HepG2 (cell line): ENCODE measurements around the gene CSTB. TPM values are rescaled to one million over a fixed set of nuclear protein-coding genes. Genes with fewer than 3 reads are reported as not detected.

Source experiments
- AHDC1 ChIP-seq: sonication (generic); formaldehyde crosslinking; IDR thresholded peaks from 2 replicates; pipeline ENCODE4 v1.5.1; 2020; ENCODE audit warnings: mild to moderate bottlenecking, missing genetic modification reagents, borderline replicate concordance
- MAZ ChIP-seq, 2 experiments: sonication (generic) in 1 of 2; formaldehyde crosslinking in 1 of 2; IDR thresholded peaks; 2 replicates each; pipeline versions ENCODE4 v1.5.0 to v1.6.1; 2012 to 2020; ENCODE audit warnings: low read depth in 2 of 2, mild to moderate bottlenecking in 2 of 2, borderline replicate concordance in 1 of 2, improper control_type of control experiment in 1 of 2, low read length in 1 of 2, missing genetic modification reagents in 1 of 2, moderate library complexity in 1 of 2
- SNAI1 ChIP-seq: sonication (generic); formaldehyde crosslinking; IDR thresholded peaks from 2 replicates; pipeline ENCODE4 v1.5.0; 2020; ENCODE audit warnings: mild to moderate bottlenecking, missing genetic modification reagents, borderline replicate concordance
- ZNF160 ChIP-seq: sonication (generic); formaldehyde crosslinking; IDR thresholded peaks from 2 replicates; pipeline ENCODE4 v1.8.0; 2022; ENCODE audit warnings: mild to moderate bottlenecking, inconsistent platforms, missing genetic modification reagents
- ZNF207 ChIP-seq: fragments of 450-650 bp; IDR thresholded peaks from 2 replicates; pipeline ENCODE4 v1.6.1; 2016; ENCODE audit warnings: antibody characterized with exemption, borderline replicate concordance
- ZNF564 ChIP-seq: sonication (generic); formaldehyde crosslinking; IDR thresholded peaks from 2 replicates; pipeline ENCODE4 v1.8.1; 2023; ENCODE audit warnings: mild to moderate bottlenecking, missing genetic modification reagents
- polyA plus RNA-seq, 8 experiments: library from polyadenylated mRNA; depleted of rRNA in 3 of 8; stranded (reverse) in 7 of 8; unstranded in 1 of 8; fragments of >200 nt; fragmentation: Illumina TruSeq in 4 of 8; extraction: Trizol in 4 of 8; gene quantifications; 2 replicates each; pipeline versions ENCODE4 v1.2.1 to v1.2.3, GENCODE V29; 2011 to 2016; ENCODE audit warnings: low read depth in 4 of 8, missing spikeins in 1 of 8, mixed read lengths in 1 of 8; ENCODE audit not compliant: insufficient read depth in 1 of 8
- total RNA-seq, 5 experiments: library from RNA; depleted of rRNA; stranded (reverse); fragments of >200 nt; fragmentation: Illumina TruSeq; extraction: Trizol; gene quantifications; 2 replicates each; pipeline ENCODE4 v1.2.3, GENCODE V29; 2016; ENCODE audit warnings: low read depth in 1 of 5
- TF ChIP-seq, protein P1 (sequence below): sonication (generic); formaldehyde crosslinking; IDR thresholded peaks from 2 replicates; pipeline ENCODE4 v1.4.0; 2020; ENCODE audit warnings: missing genetic modification reagents

CSTB gene
- total and polyA plus RNA-seq, 2 of the 13 experiments (the other 11 are each of a cell fraction or from before 2014, with no cell fraction given), result 11.7 to 94.1 TPM

GRCh38 chr21:43775795-43776430 lies at the start of gene CSTB (continued):
- TF ChIP-seq ZNF564 (CRISPR knock-in tag) (peak; percentile 56), AHDC1 (CRISPR knock-in tag) (no peak), SNAI1 (no peak), ZNF160 (CRISPR knock-in tag) (peak; percentile 62; the same call in 1 of the 2 replicates), MAZ (IDR thresholded peaks at IDR 0.05; ENCODE audit: borderline replicate concordance, low read depth, low read length) (no peak), MAZ (CRISPR knock-in tag; IDR thresholded peaks at IDR 0.05; ENCODE audit: low read depth) (peak; percentile 48; the same call in 1 of the 2 replicates), ZNF207 (no peak)
- TF ChIP-seq, protein P1, sequence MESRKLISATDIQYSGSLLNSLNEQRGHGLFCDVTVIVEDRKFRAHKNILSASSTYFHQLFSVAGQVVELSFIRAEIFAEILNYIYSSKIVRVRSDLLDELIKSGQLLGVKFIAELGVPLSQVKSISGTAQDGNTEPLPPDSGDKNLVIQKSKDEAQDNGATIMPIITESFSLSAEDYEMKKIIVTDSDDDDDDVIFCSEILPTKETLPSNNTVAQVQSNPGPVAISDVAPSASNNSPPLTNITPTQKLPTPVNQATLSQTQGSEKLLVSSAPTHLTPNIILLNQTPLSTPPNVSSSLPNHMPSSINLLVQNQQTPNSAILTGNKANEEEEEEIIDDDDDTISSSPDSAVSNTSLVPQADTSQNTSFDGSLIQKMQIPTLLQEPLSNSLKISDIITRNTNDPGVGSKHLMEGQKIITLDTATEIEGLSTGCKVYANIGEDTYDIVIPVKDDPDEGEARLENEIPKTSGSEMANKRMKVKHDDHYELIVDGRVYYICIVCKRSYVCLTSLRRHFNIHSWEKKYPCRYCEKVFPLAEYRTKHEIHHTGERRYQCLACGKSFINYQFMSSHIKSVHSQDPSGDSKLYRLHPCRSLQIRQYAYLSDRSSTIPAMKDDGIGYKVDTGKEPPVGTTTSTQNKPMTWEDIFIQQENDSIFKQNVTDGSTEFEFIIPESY (CRISPR knock-in tag), result no peak
